GM12878 (cell line): ENCODE results near the gene DAD1. TPM values are rescaled to one million over a fixed set of nuclear protein-coding genes. Genes with fewer than 3 reads are reported as not detected.

Experiments
- ATAC-seq: fragments of 200-7000 bp; cut with Tn5 transposase; 3 replicates; pipeline ENCODE4 v1.9.1; 2020; ENCODE audit warnings: mild to moderate bottlenecking, moderate library complexity
- BruUV-seq: library from RNA; stranded (reverse); fragments of 400-500 nt; replicated peaks from 2 replicates; lab custom pipeline; 2021; lab: Mats Ljungman, UMichigan
- CTCF ChIA-PET: fragments of 300-600 bp; sonication (Branson Sonifier 250); formaldehyde crosslinking; extraction: SDS; loops from one replicate; lab custom pipeline; 2021; ENCODE audit warnings: inconsistent platforms; lab: Yijun Ruan, JAX
- POLR2A ChIA-PET: fragments of 350-600 bp; formaldehyde crosslinking; extraction: SDS; loops from one replicate; lab custom pipeline; 2021; ENCODE audit warnings: inconsistent platforms; lab: Charles Lee
- RAD21 ChIA-PET: fragments of 300-600 bp; sonication (Branson Sonifier 250); formaldehyde crosslinking; loops from one replicate; lab custom pipeline; 2023; ENCODE audit warnings: antibody characterized with exemption; ENCODE audit not compliant: unreplicated experiment; lab: Charles Lee
- SMC1A ChIA-PET: fragments of 300-600 bp; sonication (Branson Sonifier 250); formaldehyde crosslinking; loops from one replicate; lab custom pipeline; 2023; ENCODE audit not compliant: unreplicated experiment, uncharacterized antibody; lab: Charles Lee
- DNase-seq: peaks from one replicate; pipeline ENCODE4 v3.0.0-alpha.2; 2011; ENCODE audit warnings: low read depth, low spot score
- FAIRE-seq: peaks from 3 replicates; lab custom pipeline; 2011; peaks lifted over from hg19 to GRCh38; lab: Jason Lieb, UNC
- H2AFZ ChIP-seq: 2 replicates; pipeline ENCODE4 v1.6.0; 2011; ENCODE audit warnings: low read depth, low read length, control low read depth; ENCODE audit not compliant: control insufficient read depth
- H3K27ac ChIP-seq: 2 replicates; pipeline ENCODE4 v1.5.1; 2011; ENCODE audit warnings: control low read depth; ENCODE audit not compliant: control insufficient read depth, insufficient read depth
- H3K27me3 ChIP-seq, 2 experiments: replicated peaks in 1 of 2; 2 replicates each; pipeline versions ENCODE4 v1.6.0 to v1.6.1; 2011; ENCODE audit warnings: low read length in 1 of 2; ENCODE audit not compliant: control insufficient read depth in 2 of 2, insufficient read depth in 2 of 2
- H3K36me3 ChIP-seq, 2 experiments: 2 replicates each; pipeline ENCODE4 v1.5.1; 2011; ENCODE audit warnings: low read length in 1 of 2; ENCODE audit not compliant: control insufficient read depth in 2 of 2, insufficient read depth in 2 of 2
- H3K4me1 ChIP-seq: 2 replicates; pipeline ENCODE4 v1.6.1; 2011; ENCODE audit warnings: mild to moderate bottlenecking, low read length, moderate library complexity, mixed read lengths; ENCODE audit not compliant: control insufficient read depth, insufficient read depth
- H3K4me2 ChIP-seq: 2 replicates; pipeline ENCODE4 v1.6.0; 2011; ENCODE audit warnings: control low read depth; ENCODE audit not compliant: control insufficient read depth, insufficient read depth
- H3K4me3 ChIP-seq: fragments of 200-600 bp; sonication (generic); 2 replicates; pipeline ENCODE4 v1.5.1; 2016
- H3K79me2 ChIP-seq: 2 replicates; pipeline ENCODE4 v1.6.0; 2011; ENCODE audit warnings: low read length; ENCODE audit not compliant: control insufficient read depth, insufficient read depth
- H3K9ac ChIP-seq: 2 replicates; pipeline ENCODE4 v1.8.0; 2011; ENCODE audit warnings: low read length, control low read depth, mixed read lengths; ENCODE audit not compliant: control insufficient read depth, insufficient read depth
- H3K9me3 ChIP-seq: replicated peaks from 3 replicates; pipeline ENCODE4 v1.5.1; 2011; ENCODE audit warnings: mild to moderate bottlenecking, low read length; ENCODE audit not compliant: control insufficient read depth, insufficient read depth
- H4K20me1 ChIP-seq: 2 replicates; pipeline ENCODE4 v1.6.0; 2011; ENCODE audit not compliant: control insufficient read depth, insufficient read depth
- BCL11A ChIP-seq: IDR thresholded peaks from 2 replicates; pipeline ENCODE4 v1.6.1; 2011; ENCODE audit warnings: low read depth, low read length
- CBFB ChIP-seq: IDR thresholded peaks from 2 replicates; pipeline ENCODE4 v1.6.1; 2016; ENCODE audit warnings: antibody characterized with exemption, low read depth
- CREM ChIP-seq: IDR thresholded peaks from 2 replicates; pipeline ENCODE4 v1.6.1; 2014; ENCODE audit warnings: antibody characterized with exemption, low read depth
- ETV6 ChIP-seq, 2 experiments: fragments of 450-650 bp in 1 of 2; IDR thresholded peaks in 1 of 2; conservative IDR thresholded peaks in 1 of 2; 2 replicates each; pipeline ENCODE4 v1.6.1; 2014; ENCODE audit warnings: antibody characterized with exemption in 1 of 2, borderline replicate concordance in 1 of 2, low read depth in 1 of 2, mild to moderate bottlenecking in 1 of 2, moderate library complexity in 1 of 2
- FOXK2 ChIP-seq: fragments of 450-650 bp; IDR thresholded peaks from 2 replicates; pipeline ENCODE4 v1.6.1; 2017; ENCODE audit warnings: mild to moderate bottlenecking, moderate library complexity
- RAD51 ChIP-seq: fragments of 450-650 bp; IDR thresholded peaks from 2 replicates; pipeline ENCODE4 v1.6.1; 2016; ENCODE audit warnings: moderate library complexity, mild to moderate bottlenecking, inconsistent platforms
- ZSCAN29 ChIP-seq: fragments of 450-650 bp; IDR thresholded peaks from 2 replicates; pipeline ENCODE4 v1.6.1; 2017; ENCODE audit warnings: mild to moderate bottlenecking, moderate library complexity
- WGBS: methylation state at CpG from one replicate; pipeline ENCODE4 v1.1.6; 2016; ENCODE audit warnings: low lambda C conversion rate; ENCODE audit not compliant: insufficient replicate concordance, insufficient coverage; ENCODE audit errors: missing lambda C conversion rate; 5-methylcytosine and 5-hydroxymethylcytosine counted together
- in situ Hi-C: fragments of 300-500 bp; cut with MboI; formaldehyde crosslinking; loops from 9 replicates; pipeline ENCODE4 v1.14.3; 2018; ENCODE audit warnings: mixed read lengths
- intact Hi-C: fragments of 100-400 bp; cut with micrococcal nuclease; formaldehyde crosslinking; loops from one replicate; pipeline ENCODE4 v1.14.2; 2022; ENCODE audit not compliant: unreplicated experiment
- polyA plus RNA-seq, 11 experiments: library from polyadenylated mRNA; depleted of rRNA in 4 of 11; unstranded in 6 of 11; stranded (reverse) in 5 of 11; fragments of >200 nt; fragmentation: Nextera tagmentation in 4 of 11; fragmentation: Illumina TruSeq in 1 of 11; extraction: Ambion mirVana in 4 of 11; extraction: Trizol in 1 of 11; gene quantifications; 1 replicate in 1 of 11; 2 replicates in 10 of 11; pipeline versions ENCODE4 v1.2.1 to v1.2.3, GENCODE V29; 2011 to 2016; ENCODE audit warnings: inconsistent platforms in 2 of 11, missing spikeins in 2 of 11, low read depth in 1 of 11
- total RNA-seq, 4 experiments: library from RNA; depleted of rRNA in 3 of 4; stranded (reverse); fragments of >200 nt in 3 of 4; fragmentation: Illumina TruSeq in 1 of 4; extraction: Trizol in 1 of 4; gene quantifications; 2 replicates each; pipeline versions ENCODE4 v1.2.1 to v1.2.3, GENCODE V29; 2013 to 2021
- TF ChIP-seq, protein P1 (sequence below): IDR thresholded peaks from 2 replicates; pipeline ENCODE4 v1.6.1; 2011; ENCODE audit warnings: mild to moderate bottlenecking, low read depth, low read length, moderate library complexity; ENCODE audit not compliant: insufficient replicate concordance
- TF ChIP-seq, protein P2 (sequence below): fragments of 450-650 bp; IDR thresholded peaks from 2 replicates; pipeline ENCODE4 v1.6.1; 2017; ENCODE audit warnings: low read depth, mild to moderate bottlenecking, moderate library complexity
- TF ChIP-seq, protein P3 (sequence below): IDR thresholded peaks from 2 replicates; pipeline ENCODE4 v1.6.1; 2011; ENCODE audit warnings: low read depth, mild to moderate bottlenecking, low read length, moderate library complexity, borderline replicate concordance; ENCODE audit errors: extremely low read depth
- TF ChIP-seq, protein P4 (sequence below): fragments of 450-650 bp; IDR thresholded peaks from 2 replicates; pipeline ENCODE4 v1.6.1; 2017; ENCODE audit warnings: mild to moderate bottlenecking
- TF ChIP-seq, protein P5 (sequence below): fragments of 450-650 bp; IDR thresholded peaks from 2 replicates; pipeline ENCODE4 v1.6.1; 2016; ENCODE audit warnings: mild to moderate bottlenecking, moderate library complexity, borderline replicate concordance

The DAD1 gene
- total and polyA plus RNA-seq, 10 of the 15 experiments (the other 5 are each of a cell fraction or from before 2014, with no cell fraction given): 161 to 920 (median 319) TPM

DNA sequence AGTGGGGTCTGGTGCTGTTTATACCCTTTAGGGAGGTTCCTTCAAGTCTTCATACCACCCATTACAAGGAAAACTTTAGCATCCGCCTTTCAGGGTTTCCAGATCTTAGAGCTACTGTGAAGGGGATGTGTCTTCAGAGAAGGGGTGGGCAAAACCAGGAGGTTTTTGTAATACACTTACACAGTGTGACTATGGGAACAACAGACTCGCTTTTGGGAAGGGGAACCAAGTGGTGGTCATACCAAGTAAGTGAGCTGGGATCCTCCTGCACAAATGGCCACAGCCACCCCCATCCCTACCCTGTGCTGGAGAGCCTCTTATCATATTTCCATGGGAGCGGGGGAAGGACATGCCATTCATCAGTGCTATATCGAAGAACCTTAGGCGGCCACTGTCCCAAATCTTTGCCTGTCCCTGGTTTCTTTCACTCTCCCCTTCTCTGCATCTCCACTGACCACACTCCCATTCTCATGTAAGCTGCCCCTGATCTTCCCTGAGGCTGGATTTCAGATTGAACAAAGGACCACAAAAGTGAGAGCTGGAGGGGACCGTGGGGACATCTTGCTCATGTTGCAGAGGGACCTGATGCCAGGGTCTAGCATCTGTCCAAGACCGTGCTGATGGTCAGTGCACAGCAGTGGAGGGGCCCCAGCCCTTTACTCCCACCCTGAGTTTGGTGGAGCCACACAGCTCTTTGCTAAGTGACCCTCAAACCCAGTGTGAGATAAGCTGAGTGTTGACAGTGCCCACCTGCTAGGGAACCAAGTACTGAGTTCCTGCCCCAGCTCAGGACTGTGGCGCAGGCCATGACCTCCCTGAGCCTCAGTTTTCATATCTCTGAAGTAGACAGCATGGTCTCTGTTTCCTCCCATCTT, 51.4 kb downstream of the DAD1 start:
- Histone ChIP-seq H3K4me3 (no peak overlapping the region), H2AFZ (no peak overlapping the region), H3K36me3 (peaks cover 3 to 12% of the 10 kb centered on the region in 2 experiments), H3K27me3 (no peaks in the 10 kb centered on the region), H3K4me2 (no peak overlapping the region), H3K9me3 (no peaks in the 10 kb centered on the region), H3K4me1 (peaks cover 65% of the 10 kb centered on the region), H4K20me1 (no peaks in the 10 kb centered on the region), H3K79me2 (peaks cover 53% of the 10 kb centered on the region), H3K9ac (peak overlapping the region; percentile 22), H3K27ac (peak overlapping the region; percentile 97)
- in situ Hi-C loops (no loop called here), intact Hi-C loops (loop anchor here (1.0 to 2.0 kb wide), 3 partner anchors 13 to 47 kb away; no protein-coding TSS in a partner anchor)
- ChIA-PET POLR2A (interaction anchor here (0.8 to 7.4 kb wide), 20 partner anchors 8 to 153 kb away, joined by 3 to 74 read pairs (median 5); no protein-coding TSS in a partner anchor), RAD21 (interaction anchor here (0.8 to 3.6 kb wide), 18 partner anchors 8 to 153 kb away, joined by 3 to 49 read pairs (median 8); no protein-coding TSS in a partner anchor), CTCF (interaction anchor here (0.5 to 6.5 kb wide), 15 partner anchors 12 to 313 kb away, joined by 3 to 58 read pairs (median 5); no protein-coding TSS in a partner anchor), SMC1A (interaction anchor here (0.7 to 7.8 kb wide), 18 partner anchors 11 to 153 kb away, joined by 3 to 105 read pairs (median 5); no protein-coding TSS in a partner anchor)
- 83% methylated on average over 8 of the region's 8 CpGs for WGBS
- no TSS peak for BruUV-seq
- no peak for FAIRE-seq
- ATAC-seq: no peak
- DNase-seq: no peak
- no peak for TF ChIP-seq CREM
- TF ChIP-seq FOXK2: no peak
- TF ChIP-seq, protein P1, sequence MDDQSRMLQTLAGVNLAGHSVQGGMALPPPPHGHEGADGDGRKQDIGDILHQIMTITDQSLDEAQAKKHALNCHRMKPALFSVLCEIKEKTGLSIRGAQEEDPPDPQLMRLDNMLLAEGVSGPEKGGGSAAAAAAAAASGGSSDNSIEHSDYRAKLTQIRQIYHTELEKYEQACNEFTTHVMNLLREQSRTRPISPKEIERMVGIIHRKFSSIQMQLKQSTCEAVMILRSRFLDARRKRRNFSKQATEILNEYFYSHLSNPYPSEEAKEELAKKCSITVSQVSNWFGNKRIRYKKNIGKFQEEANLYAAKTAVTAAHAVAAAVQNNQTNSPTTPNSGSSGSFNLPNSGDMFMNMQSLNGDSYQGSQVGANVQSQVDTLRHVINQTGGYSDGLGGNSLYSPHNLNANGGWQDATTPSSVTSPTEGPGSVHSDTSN: no peak
- TF ChIP-seq, protein P2, sequence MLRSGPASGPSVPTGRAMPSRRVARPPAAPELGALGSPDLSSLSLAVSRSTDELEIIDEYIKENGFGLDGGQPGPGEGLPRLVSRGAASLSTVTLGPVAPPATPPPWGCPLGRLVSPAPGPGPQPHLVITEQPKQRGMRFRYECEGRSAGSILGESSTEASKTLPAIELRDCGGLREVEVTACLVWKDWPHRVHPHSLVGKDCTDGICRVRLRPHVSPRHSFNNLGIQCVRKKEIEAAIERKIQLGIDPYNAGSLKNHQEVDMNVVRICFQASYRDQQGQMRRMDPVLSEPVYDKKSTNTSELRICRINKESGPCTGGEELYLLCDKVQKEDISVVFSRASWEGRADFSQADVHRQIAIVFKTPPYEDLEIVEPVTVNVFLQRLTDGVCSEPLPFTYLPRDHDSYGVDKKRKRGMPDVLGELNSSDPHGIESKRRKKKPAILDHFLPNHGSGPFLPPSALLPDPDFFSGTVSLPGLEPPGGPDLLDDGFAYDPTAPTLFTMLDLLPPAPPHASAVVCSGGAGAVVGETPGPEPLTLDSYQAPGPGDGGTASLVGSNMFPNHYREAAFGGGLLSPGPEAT: no peak
- TF ChIP-seq ETV6 (conservative IDR thresholded peaks at IDR 0.05 in 1 of 2, IDR thresholded peaks at IDR 0.05 in 1 of 2; ENCODE audit: borderline replicate concordance in 1 of 2, low read depth in 1 of 2): no peak
- no peak for TF ChIP-seq ZSCAN29
- TF ChIP-seq, protein P3, sequence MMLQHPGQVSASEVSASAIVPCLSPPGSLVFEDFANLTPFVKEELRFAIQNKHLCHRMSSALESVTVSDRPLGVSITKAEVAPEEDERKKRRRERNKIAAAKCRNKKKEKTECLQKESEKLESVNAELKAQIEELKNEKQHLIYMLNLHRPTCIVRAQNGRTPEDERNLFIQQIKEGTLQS: no peak
- TF ChIP-seq, protein P4, sequence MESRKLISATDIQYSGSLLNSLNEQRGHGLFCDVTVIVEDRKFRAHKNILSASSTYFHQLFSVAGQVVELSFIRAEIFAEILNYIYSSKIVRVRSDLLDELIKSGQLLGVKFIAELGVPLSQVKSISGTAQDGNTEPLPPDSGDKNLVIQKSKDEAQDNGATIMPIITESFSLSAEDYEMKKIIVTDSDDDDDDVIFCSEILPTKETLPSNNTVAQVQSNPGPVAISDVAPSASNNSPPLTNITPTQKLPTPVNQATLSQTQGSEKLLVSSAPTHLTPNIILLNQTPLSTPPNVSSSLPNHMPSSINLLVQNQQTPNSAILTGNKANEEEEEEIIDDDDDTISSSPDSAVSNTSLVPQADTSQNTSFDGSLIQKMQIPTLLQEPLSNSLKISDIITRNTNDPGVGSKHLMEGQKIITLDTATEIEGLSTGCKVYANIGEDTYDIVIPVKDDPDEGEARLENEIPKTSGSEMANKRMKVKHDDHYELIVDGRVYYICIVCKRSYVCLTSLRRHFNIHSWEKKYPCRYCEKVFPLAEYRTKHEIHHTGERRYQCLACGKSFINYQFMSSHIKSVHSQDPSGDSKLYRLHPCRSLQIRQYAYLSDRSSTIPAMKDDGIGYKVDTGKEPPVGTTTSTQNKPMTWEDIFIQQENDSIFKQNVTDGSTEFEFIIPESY: no peak
- TF ChIP-seq CBFB: no peak
- no peak for TF ChIP-seq BCL11A
- TF ChIP-seq, protein P5, sequence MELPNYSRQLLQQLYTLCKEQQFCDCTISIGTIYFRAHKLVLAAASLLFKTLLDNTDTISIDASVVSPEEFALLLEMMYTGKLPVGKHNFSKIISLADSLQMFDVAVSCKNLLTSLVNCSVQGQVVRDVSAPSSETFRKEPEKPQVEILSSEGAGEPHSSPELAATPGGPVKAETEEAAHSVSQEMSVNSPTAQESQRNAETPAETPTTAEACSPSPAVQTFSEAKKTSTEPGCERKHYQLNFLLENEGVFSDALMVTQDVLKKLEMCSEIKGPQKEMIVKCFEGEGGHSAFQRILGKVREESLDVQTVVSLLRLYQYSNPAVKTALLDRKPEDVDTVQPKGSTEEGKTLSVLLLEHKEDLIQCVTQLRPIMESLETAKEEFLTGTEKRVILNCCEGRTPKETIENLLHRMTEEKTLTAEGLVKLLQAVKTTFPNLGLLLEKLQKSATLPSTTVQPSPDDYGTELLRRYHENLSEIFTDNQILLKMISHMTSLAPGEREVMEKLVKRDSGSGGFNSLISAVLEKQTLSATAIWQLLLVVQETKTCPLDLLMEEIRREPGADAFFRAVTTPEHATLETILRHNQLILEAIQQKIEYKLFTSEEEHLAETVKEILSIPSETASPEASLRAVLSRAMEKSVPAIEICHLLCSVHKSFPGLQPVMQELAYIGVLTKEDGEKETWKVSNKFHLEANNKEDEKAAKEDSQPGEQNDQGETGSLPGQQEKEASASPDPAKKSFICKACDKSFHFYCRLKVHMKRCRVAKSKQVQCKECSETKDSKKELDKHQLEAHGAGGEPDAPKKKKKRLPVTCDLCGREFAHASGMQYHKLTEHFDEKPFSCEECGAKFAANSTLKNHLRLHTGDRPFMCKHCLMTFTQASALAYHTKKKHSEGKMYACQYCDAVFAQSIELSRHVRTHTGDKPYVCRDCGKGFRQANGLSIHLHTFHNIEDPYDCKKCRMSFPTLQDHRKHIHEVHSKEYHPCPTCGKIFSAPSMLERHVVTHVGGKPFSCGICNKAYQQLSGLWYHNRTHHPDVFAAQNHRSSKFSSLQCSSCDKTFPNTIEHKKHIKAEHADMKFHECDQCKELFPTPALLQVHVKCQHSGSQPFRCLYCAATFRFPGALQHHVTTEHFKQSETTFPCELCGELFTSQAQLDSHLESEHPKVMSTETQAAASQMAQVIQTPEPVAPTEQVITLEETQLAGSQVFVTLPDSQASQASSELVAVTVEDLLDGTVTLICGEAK: no peak
- no peak for TF ChIP-seq RAD51
